Liver (tissue), 9 donors: ENCODE results near the gene SLC25A13. TPM values are rescaled to one million over a fixed set of nuclear protein-coding genes. Genes with fewer than 3 reads are reported as not detected.
A peak's percentile ranks its signal among the peaks of the same experiment; 100 is the strongest.

Experiments used
- DNase-seq: peaks from one replicate; pipeline ENCODE4 v3.0.0-alpha.2; 2017; ENCODE audit warnings: low spot score
- H3K27ac ChIP-seq, 2 donors: one replicate each; pipeline ENCODE4 v1.7.0; 2013; ENCODE audit warnings: inconsistent platforms in 2 of 2, low read length in 2 of 2, control low read depth in 1 of 2, low read depth in 1 of 2, mild to moderate bottlenecking in 1 of 2
- H3K27me3 ChIP-seq, 4 donors: one replicate each; pipeline versions ENCODE4 v1.6.1 to v1.7.0; 2013; ENCODE audit warnings: low read length in 3 of 4, inconsistent platforms in 1 of 4, mild to moderate bottlenecking in 1 of 4, moderate library complexity in 1 of 4; ENCODE audit not compliant: control insufficient read depth in 4 of 4, insufficient read depth in 4 of 4
- H3K36me3 ChIP-seq, 4 donors: one replicate each; pipeline versions ENCODE4 v1.6.1 to v1.7.0; 2013; ENCODE audit warnings: low read length in 3 of 4, mild to moderate bottlenecking in 3 of 4, low read depth in 1 of 4, moderate library complexity in 1 of 4; ENCODE audit not compliant: control insufficient read depth in 4 of 4, insufficient read depth in 3 of 4
- H3K4me1 ChIP-seq, 4 donors: one replicate each; pipeline versions ENCODE4 v1.6.1 to v1.7.0; 2013; ENCODE audit warnings: low read length in 3 of 4, mild to moderate bottlenecking in 3 of 4, moderate library complexity in 1 of 4; ENCODE audit not compliant: control insufficient read depth in 4 of 4, insufficient read depth in 4 of 4
- H3K4me3 ChIP-seq, 3 donors: one replicate each; pipeline versions ENCODE4 v1.6.1 to v1.7.0; 2013; ENCODE audit warnings: low read length in 3 of 3, control low read depth in 1 of 3, low read depth in 1 of 3, mild to moderate bottlenecking in 1 of 3
- H3K9ac ChIP-seq, 2 donors: one replicate each; pipeline ENCODE4 v1.7.0; 2013; ENCODE audit warnings: low read length in 2 of 2, mild to moderate bottlenecking in 2 of 2, moderate library complexity in 2 of 2, control low read depth in 1 of 2, low read depth in 1 of 2
- H3K9me3 ChIP-seq, 4 donors: one replicate each; pipeline versions ENCODE4 v1.6.1 to v1.7.0; 2013; ENCODE audit warnings: low read length in 3 of 4; ENCODE audit not compliant: control insufficient read depth in 4 of 4
- GABPA ChIP-seq, 2 donors: IDR thresholded peaks in 1 of 2; conservative IDR thresholded peaks in 1 of 2; 2 replicates each; pipeline ENCODE4 v1.6.1; 2016; ENCODE audit warnings: antibody characterized with exemption in 2 of 2, mild to moderate bottlenecking in 1 of 2, moderate library complexity in 1 of 2
- HNF4G ChIP-seq: IDR thresholded peaks from 2 replicates; pipeline ENCODE4 v1.6.1; 2016; ENCODE audit warnings: antibody characterized with exemption
- NR2F2 ChIP-seq: IDR thresholded peaks from 2 replicates; pipeline ENCODE4 v1.6.1; 2016; ENCODE audit warnings: antibody characterized with exemption
- RAD21 ChIP-seq, 2 donors: IDR thresholded peaks; 2 replicates each; pipeline ENCODE4 v1.6.1; 2016; ENCODE audit warnings: antibody characterized with exemption in 2 of 2, mild to moderate bottlenecking in 2 of 2
- WGBS: extraction: QIAGEN DNeasy Blood & Tissue Kit; methylation state at CpG from one replicate; pipeline ENCODE4 v1.1.7; 2013; 5-methylcytosine and 5-hydroxymethylcytosine counted together
- polyA plus RNA-seq, 2 donors: library from polyadenylated mRNA; stranded (reverse) in 1 of 2; unstranded in 1 of 2; fragments of 200-250 nt in 1 of 2; fragments of >200 nt in 1 of 2; fragmentation: Nextera tagmentation in 1 of 2; extraction: Ambion mirVana in 1 of 2; gene quantifications; one replicate each; pipeline versions ENCODE4 v1.2.1 to v1.2.3, GENCODE V29; 2013 to 2015
- total RNA-seq, 2 donors: library from RNA; depleted of rRNA; stranded (reverse); fragments of >200 nt; gene quantifications; one replicate each; pipeline ENCODE4 v1.2.3, GENCODE V29; 2014
- TF ChIP-seq, protein P1 (sequence below): fragments of 150-350 bp; IDR thresholded peaks from 2 replicates; pipeline ENCODE4 v1.5.1; 2017; ENCODE audit warnings: improper control_type of control experiment, low read depth, low read length; ENCODE audit not compliant: missing input control
- TF ChIP-seq, protein P2 (sequence below): IDR thresholded peaks from 2 replicates; pipeline ENCODE4 v1.6.1; 2016; ENCODE audit warnings: antibody characterized with exemption
- TF ChIP-seq, protein P3 (sequence below): IDR thresholded peaks from 2 replicates; pipeline ENCODE4 v1.6.1; 2016; ENCODE audit warnings: antibody characterized with exemption
- donor health status: healthy.
- donor health status: healthy.
- donor health status: healthy.
- donor health status: healthy.
- donor health status: healthy.

Gene SLC25A13
- total and polyA plus RNA-seq, 4 donors, result 45.6 to 116 (median 63.9) TPM

DNA sequence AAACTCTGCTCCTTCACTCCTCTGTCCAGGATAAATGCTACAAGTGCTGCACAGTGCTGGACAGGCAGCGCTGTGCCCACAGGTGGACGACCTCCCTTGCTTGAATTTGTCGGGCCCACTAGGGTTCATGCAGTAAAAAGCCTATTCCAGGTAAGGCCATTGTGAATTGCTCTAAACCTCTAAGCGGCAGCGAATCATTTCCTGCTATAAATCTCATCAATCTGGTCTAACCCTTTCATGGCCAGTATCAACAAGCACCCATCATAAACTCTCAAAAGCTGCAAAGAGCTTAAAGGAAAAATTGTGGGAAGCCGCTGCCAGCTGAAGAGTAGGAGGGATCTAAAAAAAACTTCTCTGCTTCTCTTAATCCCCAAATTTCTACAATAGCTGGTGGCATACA lies 134.2 kb downstream of the SLC25A13 start (continued):
- TF ChIP-seq, protein P1, sequence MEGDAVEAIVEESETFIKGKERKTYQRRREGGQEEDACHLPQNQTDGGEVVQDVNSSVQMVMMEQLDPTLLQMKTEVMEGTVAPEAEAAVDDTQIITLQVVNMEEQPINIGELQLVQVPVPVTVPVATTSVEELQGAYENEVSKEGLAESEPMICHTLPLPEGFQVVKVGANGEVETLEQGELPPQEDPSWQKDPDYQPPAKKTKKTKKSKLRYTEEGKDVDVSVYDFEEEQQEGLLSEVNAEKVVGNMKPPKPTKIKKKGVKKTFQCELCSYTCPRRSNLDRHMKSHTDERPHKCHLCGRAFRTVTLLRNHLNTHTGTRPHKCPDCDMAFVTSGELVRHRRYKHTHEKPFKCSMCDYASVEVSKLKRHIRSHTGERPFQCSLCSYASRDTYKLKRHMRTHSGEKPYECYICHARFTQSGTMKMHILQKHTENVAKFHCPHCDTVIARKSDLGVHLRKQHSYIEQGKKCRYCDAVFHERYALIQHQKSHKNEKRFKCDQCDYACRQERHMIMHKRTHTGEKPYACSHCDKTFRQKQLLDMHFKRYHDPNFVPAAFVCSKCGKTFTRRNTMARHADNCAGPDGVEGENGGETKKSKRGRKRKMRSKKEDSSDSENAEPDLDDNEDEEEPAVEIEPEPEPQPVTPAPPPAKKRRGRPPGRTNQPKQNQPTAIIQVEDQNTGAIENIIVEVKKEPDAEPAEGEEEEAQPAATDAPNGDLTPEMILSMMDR, result no peak
- TF ChIP-seq, protein P2, sequence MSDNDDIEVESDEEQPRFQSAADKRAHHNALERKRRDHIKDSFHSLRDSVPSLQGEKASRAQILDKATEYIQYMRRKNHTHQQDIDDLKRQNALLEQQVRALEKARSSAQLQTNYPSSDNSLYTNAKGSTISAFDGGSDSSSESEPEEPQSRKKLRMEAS, result no peak
- TF ChIP-seq NR2F2 (no peak), GABPA (IDR thresholded peaks at IDR 0.05 in 1 of 2, conservative IDR thresholded peaks at IDR 0.05 in 1 of 2) (no peak)

DNA sequence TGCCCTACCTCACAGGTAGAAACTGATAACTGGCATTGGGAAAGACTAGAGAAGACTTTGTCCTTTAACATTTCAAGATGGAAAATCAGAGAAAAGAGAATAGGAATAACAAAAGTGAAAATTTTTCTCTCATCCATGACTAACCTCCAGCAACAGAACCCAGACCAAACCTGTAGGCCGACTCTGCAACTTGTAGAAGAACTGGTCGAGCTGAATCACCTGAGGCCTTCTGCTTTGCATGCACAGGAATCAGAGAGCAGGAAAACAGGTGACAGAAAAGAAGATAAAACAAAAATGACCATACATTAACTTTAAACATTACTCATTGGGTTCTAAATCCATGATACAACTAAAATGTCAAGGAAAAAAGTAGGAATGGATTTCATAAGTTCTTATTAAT lies 137.1 kb downstream of the SLC25A13 start:
- no peaks in the 10 kb centered on the region for H3K27me3 ChIP-seq
- no peaks in the 10 kb centered on the region for H3K9me3 ChIP-seq
- WGBS, result 95% methylated on average over 2 of the region's 2 CpGs
- H3K27ac ChIP-seq, result no peak overlapping the region
- H3K36me3 ChIP-seq, result peaks cover 5 to 45% (median 24%) of the 10 kb centered on the region in 4 donors
- H3K4me1 ChIP-seq, result peaks cover 3 to 32% (median 25%) of the 10 kb centered on the region in 4 donors
- TF ChIP-seq, protein P3, sequence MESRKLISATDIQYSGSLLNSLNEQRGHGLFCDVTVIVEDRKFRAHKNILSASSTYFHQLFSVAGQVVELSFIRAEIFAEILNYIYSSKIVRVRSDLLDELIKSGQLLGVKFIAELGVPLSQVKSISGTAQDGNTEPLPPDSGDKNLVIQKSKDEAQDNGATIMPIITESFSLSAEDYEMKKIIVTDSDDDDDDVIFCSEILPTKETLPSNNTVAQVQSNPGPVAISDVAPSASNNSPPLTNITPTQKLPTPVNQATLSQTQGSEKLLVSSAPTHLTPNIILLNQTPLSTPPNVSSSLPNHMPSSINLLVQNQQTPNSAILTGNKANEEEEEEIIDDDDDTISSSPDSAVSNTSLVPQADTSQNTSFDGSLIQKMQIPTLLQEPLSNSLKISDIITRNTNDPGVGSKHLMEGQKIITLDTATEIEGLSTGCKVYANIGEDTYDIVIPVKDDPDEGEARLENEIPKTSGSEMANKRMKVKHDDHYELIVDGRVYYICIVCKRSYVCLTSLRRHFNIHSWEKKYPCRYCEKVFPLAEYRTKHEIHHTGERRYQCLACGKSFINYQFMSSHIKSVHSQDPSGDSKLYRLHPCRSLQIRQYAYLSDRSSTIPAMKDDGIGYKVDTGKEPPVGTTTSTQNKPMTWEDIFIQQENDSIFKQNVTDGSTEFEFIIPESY, result no peak
- no peak for TF ChIP-seq HNF4G
- H3K4me3 ChIP-seq, result no peak overlapping the region
- H3K9ac ChIP-seq, result no peak overlapping the region
- no peak for DNase-seq

DNA sequence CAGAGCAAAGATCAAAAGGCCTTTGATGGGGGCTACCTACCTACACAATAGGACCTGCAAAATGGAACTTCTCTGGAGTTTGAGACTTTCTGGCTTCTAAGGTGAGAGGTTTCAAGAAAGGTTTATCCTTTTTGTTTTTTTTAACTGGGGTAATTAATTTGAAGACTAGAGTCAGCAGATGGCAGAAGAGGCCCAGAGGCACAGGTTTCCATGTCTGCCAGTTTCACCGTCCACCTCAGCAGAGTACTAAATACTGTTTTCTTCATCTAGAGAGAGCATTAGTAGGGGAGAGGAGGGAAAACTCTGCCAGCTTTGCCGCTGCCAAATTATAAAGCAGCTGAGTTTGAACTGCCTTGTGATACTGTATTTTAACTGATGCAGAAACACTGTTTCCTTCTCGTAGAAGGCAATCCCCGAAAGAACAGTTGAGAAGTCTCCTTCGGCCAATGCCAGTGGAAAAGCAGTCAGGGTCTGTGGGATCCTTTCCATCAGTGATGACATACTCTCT lies 138.7 kb downstream of the SLC25A13 start:
- Histone ChIP-seq H3K4me1 (peaks cover 2 to 16% (median 10%) of the 10 kb centered on the region in 4 donors), H3K4me3 (no peak overlapping the region), H3K9me3 (no peaks in the 10 kb centered on the region), H3K36me3 (peaks cover 4 to 48% (median 26%) of the 10 kb centered on the region in 4 donors), H3K27ac (no peak overlapping the region), H3K9ac (no peak overlapping the region), H3K27me3 (no peaks in the 10 kb centered on the region)
- whole genome bisulfite sequencing, result 90% methylated on average over 5 of the region's 5 CpGs
- no peak for DNase-seq
- TF ChIP-seq, protein P1, result no peak
- TF ChIP-seq RAD21 (IDR thresholded peaks at IDR 0.05), result peak; percentile 8 to 49
